NCI-H1092 treated with DMSO at 0.1 percent for 48 hours (cell line): ENCODE data around the gene IFI30.

Source experiments
- DNase-seq: peaks from one replicate; lab custom pipeline; 2025; lab: John Stamatoyannopoulos, UW

Gene IFI30

GRCh38 chr19:18225702-18226468 lies 52.3 kb downstream of the IFI30 start, which contains the start of gene PDE4C:
TSS of gene PDE4C (minus strand) at chr19:18226438. CDS start at chr19:18226415, 23 bp downstream.
- no peak for DNase-seq

- no peak for DNase-seq
Observed at GRCh38 chr19:18226956-18227780, 53.6 kb downstream of the IFI30 start.
